HepG2 (cell line): ENCODE results near the gene FANCE. TPM values are rescaled to one million over a fixed set of nuclear protein-coding genes. Genes with fewer than 3 reads are reported as not detected.
A peak's percentile ranks its signal among the peaks of the same experiment; 100 is the strongest.

ENCODE experiments used
- CHCHD3 ChIP-seq: sonication (generic); formaldehyde crosslinking; IDR thresholded peaks from 2 replicates; pipeline ENCODE4 v1.8.0; 2022; ENCODE audit warnings: mild to moderate bottlenecking, missing genetic modification reagents, moderate library complexity
- DMAP1 ChIP-seq: IDR thresholded peaks from 2 replicates; pipeline ENCODE4 v1.6.1; 2016
- E2F2 ChIP-seq: sonication (generic); formaldehyde crosslinking; IDR thresholded peaks from 2 replicates; pipeline ENCODE4 v1.4.0; 2020; ENCODE audit warnings: missing genetic modification reagents, borderline replicate concordance
- HNRNPUL1 ChIP-seq: fragments of 200-400 bp; formaldehyde crosslinking; IDR thresholded peaks from 2 replicates; pipeline ENCODE4 v1.6.1; 2017; ENCODE audit warnings: low read depth, mild to moderate bottlenecking, low read length, moderate library complexity
- HOXA9 ChIP-seq: sonication (generic); formaldehyde crosslinking; IDR thresholded peaks from 2 replicates; pipeline ENCODE4 v1.8.1; 2022; ENCODE audit warnings: missing genetic modification reagents, mild to moderate bottlenecking, moderate library complexity, borderline replicate concordance
- KMT2B ChIP-seq: IDR thresholded peaks from 2 replicates; pipeline ENCODE4 v1.6.1; 2016; ENCODE audit warnings: missing genetic modification reagents, missing compliant biosample characterization
- NKX3-1 ChIP-seq: sonication (generic); formaldehyde crosslinking; IDR thresholded peaks from 2 replicates; pipeline ENCODE4 v1.5.0; 2020; ENCODE audit warnings: missing genetic modification reagents
- NONO ChIP-seq, 2 experiments: fragments of 450-650 bp in 1 of 2; sonication (generic) in 1 of 2; formaldehyde crosslinking in 1 of 2; IDR thresholded peaks in 1 of 2; conservative IDR thresholded peaks in 1 of 2; 2 replicates each; pipeline versions ENCODE4 v1.6.1 to v1.8.0; 2017 to 2022; ENCODE audit warnings: mild to moderate bottlenecking in 1 of 2, missing genetic modification reagents in 1 of 2, moderate library complexity in 1 of 2
- PAF1 ChIP-seq: IDR thresholded peaks from 2 replicates; pipeline ENCODE4 v1.6.1; 2016; ENCODE audit warnings: missing genetic modification reagents, missing compliant biosample characterization
- PLRG1 ChIP-seq: fragments of 450-650 bp; conservative IDR thresholded peaks from 2 replicates; pipeline ENCODE4 v1.6.1; 2016
- SMAD9 ChIP-seq: sonication (generic); formaldehyde crosslinking; IDR thresholded peaks from 2 replicates; pipeline ENCODE4 v1.5.1; 2020; ENCODE audit warnings: mild to moderate bottlenecking, missing genetic modification reagents
- SYNCRIP ChIP-seq: fragments of 200-400 bp; formaldehyde crosslinking; IDR thresholded peaks from 2 replicates; pipeline ENCODE4 v1.6.1; 2018; ENCODE audit warnings: mild to moderate bottlenecking, low read depth, low read length; ENCODE audit not compliant: insufficient read depth
- TAF15 ChIP-seq: fragments of 200-400 bp; formaldehyde crosslinking; IDR thresholded peaks from one replicate; pipeline ENCODE4 v1.6.1; 2018; ENCODE audit warnings: mild to moderate bottlenecking, low read depth, low read length; ENCODE audit not compliant: poor library complexity, severe bottlenecking
- TARDBP ChIP-seq: sonication (generic); formaldehyde crosslinking; IDR thresholded peaks from 2 replicates; pipeline ENCODE4 v1.8.0; 2022; ENCODE audit warnings: mild to moderate bottlenecking, missing genetic modification reagents
- ZNF143 ChIP-seq: sonication (generic); formaldehyde crosslinking; IDR thresholded peaks from 2 replicates; pipeline ENCODE4 v1.4.0; 2020; ENCODE audit warnings: missing genetic modification reagents
- ZNF382 ChIP-seq: sonication (generic); formaldehyde crosslinking; IDR thresholded peaks from 2 replicates; pipeline ENCODE4 v1.5.0; 2020; ENCODE audit warnings: missing genetic modification reagents, mild to moderate bottlenecking, borderline replicate concordance
- ZNF484 ChIP-seq: sonication (generic); formaldehyde crosslinking; IDR thresholded peaks from 2 replicates; pipeline ENCODE4 v1.5.1; 2020; ENCODE audit warnings: mild to moderate bottlenecking, low read depth, missing genetic modification reagents, borderline replicate concordance
- ZNF496 ChIP-seq: sonication (generic); formaldehyde crosslinking; IDR thresholded peaks from 2 replicates; pipeline ENCODE4 v1.8.1; 2023; ENCODE audit warnings: mild to moderate bottlenecking, moderate library complexity, missing genetic modification reagents; ENCODE audit not compliant: insufficient replicate concordance
- ZNF737 ChIP-seq: sonication (generic); formaldehyde crosslinking; IDR thresholded peaks from 2 replicates; pipeline ENCODE4 v1.5.0; 2020; ENCODE audit warnings: missing genetic modification reagents, mild to moderate bottlenecking, borderline replicate concordance
- ZSCAN21 ChIP-seq: sonication (generic); formaldehyde crosslinking; IDR thresholded peaks from 2 replicates; pipeline ENCODE4 v1.8.0; 2022; ENCODE audit warnings: mild to moderate bottlenecking, missing genetic modification reagents, moderate library complexity, borderline replicate concordance
- polyA plus RNA-seq, 8 experiments: library from polyadenylated mRNA; depleted of rRNA in 3 of 8; stranded (reverse) in 7 of 8; unstranded in 1 of 8; fragments of >200 nt; fragmentation: Illumina TruSeq in 4 of 8; extraction: Trizol in 4 of 8; gene quantifications; 2 replicates each; pipeline versions ENCODE4 v1.2.1 to v1.2.3, GENCODE V29; 2011 to 2016; ENCODE audit warnings: low read depth in 4 of 8, missing spikeins in 1 of 8, mixed read lengths in 1 of 8; ENCODE audit not compliant: insufficient read depth in 1 of 8
- total RNA-seq, 5 experiments: library from RNA; depleted of rRNA; stranded (reverse); fragments of >200 nt; fragmentation: Illumina TruSeq; extraction: Trizol; gene quantifications; 2 replicates each; pipeline ENCODE4 v1.2.3, GENCODE V29; 2016; ENCODE audit warnings: low read depth in 1 of 5
- TF ChIP-seq, protein P1 (sequence below): sonication (generic); formaldehyde crosslinking; conservative IDR thresholded peaks from 2 replicates; pipeline ENCODE4 v1.8.1; 2023; ENCODE audit warnings: missing genetic modification reagents
- TF ChIP-seq, protein P2 (sequence below): sonication (generic); formaldehyde crosslinking; IDR thresholded peaks from 2 replicates; pipeline ENCODE4 v1.4.0; 2020; ENCODE audit warnings: missing genetic modification reagents
- TF ChIP-seq, protein P3 (sequence below): sonication (generic); formaldehyde crosslinking; IDR thresholded peaks from 2 replicates; pipeline ENCODE4 v1.8.0; 2022; ENCODE audit warnings: missing genetic modification reagents, mild to moderate bottlenecking, borderline replicate concordance

The FANCE gene
- total and polyA plus RNA-seq, 2 of the 13 experiments (the other 11 are each of a cell fraction or from before 2014, with no cell fraction given) = 7.1 to 11.2 TPM

GRCh38 chr6:35496036-35496840 lies 44.1 kb downstream of the FANCE start (continued):
- TF ChIP-seq NONO (IDR thresholded peaks at IDR 0.05) = no peak
- TF ChIP-seq NONO (CRISPR knock-in tag; conservative IDR thresholded peaks at IDR 0.05) = 0 out of 2 replicates have a peak, but pooled peaks have one; percentile 51
- no peak for TF ChIP-seq SMAD9 (CRISPR knock-in tag)
- 0 out of 2 replicates have a peak, but pooled peaks have one; percentile 34 for TF ChIP-seq NKX3-1 (CRISPR knock-in tag)
- TF ChIP-seq ZNF737 = no peak
- TF ChIP-seq, protein P1, sequence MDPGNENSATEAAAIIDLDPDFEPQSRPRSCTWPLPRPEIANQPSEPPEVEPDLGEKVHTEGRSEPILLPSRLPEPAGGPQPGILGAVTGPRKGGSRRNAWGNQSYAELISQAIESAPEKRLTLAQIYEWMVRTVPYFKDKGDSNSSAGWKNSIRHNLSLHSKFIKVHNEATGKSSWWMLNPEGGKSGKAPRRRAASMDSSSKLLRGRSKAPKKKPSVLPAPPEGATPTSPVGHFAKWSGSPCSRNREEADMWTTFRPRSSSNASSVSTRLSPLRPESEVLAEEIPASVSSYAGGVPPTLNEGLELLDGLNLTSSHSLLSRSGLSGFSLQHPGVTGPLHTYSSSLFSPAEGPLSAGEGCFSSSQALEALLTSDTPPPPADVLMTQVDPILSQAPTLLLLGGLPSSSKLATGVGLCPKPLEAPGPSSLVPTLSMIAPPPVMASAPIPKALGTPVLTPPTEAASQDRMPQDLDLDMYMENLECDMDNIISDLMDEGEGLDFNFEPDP = 0 out of 2 replicates have a peak, but pooled peaks have one; percentile 78
- no peak for TF ChIP-seq KMT2B (CRISPR knock-in tag)
- TF ChIP-seq, protein P2, sequence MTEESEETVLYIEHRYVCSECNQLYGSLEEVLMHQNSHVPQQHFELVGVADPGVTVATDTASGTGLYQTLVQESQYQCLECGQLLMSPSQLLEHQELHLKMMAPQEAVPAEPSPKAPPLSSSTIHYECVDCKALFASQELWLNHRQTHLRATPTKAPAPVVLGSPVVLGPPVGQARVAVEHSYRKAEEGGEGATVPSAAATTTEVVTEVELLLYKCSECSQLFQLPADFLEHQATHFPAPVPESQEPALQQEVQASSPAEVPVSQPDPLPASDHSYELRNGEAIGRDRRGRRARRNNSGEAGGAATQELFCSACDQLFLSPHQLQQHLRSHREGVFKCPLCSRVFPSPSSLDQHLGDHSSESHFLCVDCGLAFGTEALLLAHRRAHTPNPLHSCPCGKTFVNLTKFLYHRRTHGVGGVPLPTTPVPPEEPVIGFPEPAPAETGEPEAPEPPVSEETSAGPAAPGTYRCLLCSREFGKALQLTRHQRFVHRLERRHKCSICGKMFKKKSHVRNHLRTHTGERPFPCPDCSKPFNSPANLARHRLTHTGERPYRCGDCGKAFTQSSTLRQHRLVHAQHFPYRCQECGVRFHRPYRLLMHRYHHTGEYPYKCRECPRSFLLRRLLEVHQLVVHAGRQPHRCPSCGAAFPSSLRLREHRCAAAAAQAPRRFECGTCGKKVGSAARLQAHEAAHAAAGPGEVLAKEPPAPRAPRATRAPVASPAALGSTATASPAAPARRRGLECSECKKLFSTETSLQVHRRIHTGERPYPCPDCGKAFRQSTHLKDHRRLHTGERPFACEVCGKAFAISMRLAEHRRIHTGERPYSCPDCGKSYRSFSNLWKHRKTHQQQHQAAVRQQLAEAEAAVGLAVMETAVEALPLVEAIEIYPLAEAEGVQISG (CRISPR knock-in tag) = peak; percentile 75
- no peak for TF ChIP-seq E2F2
- TF ChIP-seq ZNF496 = no peak
- TF ChIP-seq PAF1 = no peak
- TF ChIP-seq ZSCAN21 (CRISPR knock-in tag) = no peak
- peak; percentile 46 for TF ChIP-seq TAF15
- no peak for TF ChIP-seq TARDBP (CRISPR knock-in tag)
- no peak for TF ChIP-seq CHCHD3 (CRISPR knock-in tag)
- TF ChIP-seq ZNF382 (CRISPR knock-in tag) = no peak
- TF ChIP-seq PLRG1 = no peak
- TF ChIP-seq ZNF143 (CRISPR knock-in tag) = 0 out of 2 replicates have a peak, but pooled peaks have one; percentile 30
- no peak for TF ChIP-seq ZNF484
- TF ChIP-seq DMAP1 (CRISPR knock-in tag) = no peak
- TF ChIP-seq HNRNPUL1 = no peak
- no peak for TF ChIP-seq SYNCRIP
- TF ChIP-seq, protein P3, sequence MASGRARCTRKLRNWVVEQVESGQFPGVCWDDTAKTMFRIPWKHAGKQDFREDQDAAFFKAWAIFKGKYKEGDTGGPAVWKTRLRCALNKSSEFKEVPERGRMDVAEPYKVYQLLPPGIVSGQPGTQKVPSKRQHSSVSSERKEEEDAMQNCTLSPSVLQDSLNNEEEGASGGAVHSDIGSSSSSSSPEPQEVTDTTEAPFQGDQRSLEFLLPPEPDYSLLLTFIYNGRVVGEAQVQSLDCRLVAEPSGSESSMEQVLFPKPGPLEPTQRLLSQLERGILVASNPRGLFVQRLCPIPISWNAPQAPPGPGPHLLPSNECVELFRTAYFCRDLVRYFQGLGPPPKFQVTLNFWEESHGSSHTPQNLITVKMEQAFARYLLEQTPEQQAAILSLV = no peak
- TF ChIP-seq HOXA9 = no peak; the same call in 1 of the 2 replicates
